GM12891 (cell line): ENCODE data around the gene ACCSL.

Experiments
- POLR2A ChIP-seq: IDR thresholded peaks from 2 replicates; pipeline ENCODE4 v1.6.1; 2011; ENCODE audit warnings: low read depth, low read length, control low read depth
- POLR2AphosphoS5 ChIP-seq: IDR thresholded peaks from 2 replicates; pipeline ENCODE4 v1.6.1; 2011; ENCODE audit warnings: low read depth, low read length, control low read depth

- no peak for TF ChIP-seq POLR2AphosphoS5
- TF ChIP-seq POLR2A: no peak
These were observed 17.5 kb upstream of the ACCSL start for GRCh38 chr11:44029977-44030911.
